Measurements from ENCODE around the gene MUC6. TPM values are rescaled to one million over a fixed set of nuclear protein-coding genes. Genes with fewer than 3 reads are reported as not detected.

MUC6 gene
- polyA plus RNA-seq, 1 donor: 0.15 TPM

GRCh38 chr11:972523-973211 is 63.9 kb downstream of the MUC6 start:
- WGBS (ENCODE audit: insufficient coverage, low lambda C conversion rate): no CpG with 5 or more reads among the region's 26 CpGs
- no peak for DNase-seq

GRCh38 chr11:971731-972365 is 64.7 kb downstream of the MUC6 start:
- Histone ChIP-seq H3K36me3 (ENCODE audit: control insufficient read depth, insufficient read depth, low read length) (peaks cover 68% of the 10 kb centered on the region), H3K9me3 (ENCODE audit: control insufficient read depth, low read depth, low read length) (no peaks in the 10 kb centered on the region), H3K27ac (ENCODE audit: low read length) (no peak overlapping the region), H3K27me3 (ENCODE audit: control insufficient read depth, insufficient read depth, low read length) (no peaks in the 10 kb centered on the region), H3K4me1 (ENCODE audit: control insufficient read depth, insufficient read depth, low read length) (peaks cover 5% of the 10 kb centered on the region), H3K4me3 (ENCODE audit: low read length) (no peak overlapping the region)
- WGBS (ENCODE audit: insufficient coverage, low lambda C conversion rate): no CpG with 5 or more reads among the region's 31 CpGs
- DNase-seq: no peak

More at GRCh38 chr11:972523-973211, 63.9 kb downstream of the MUC6 start:
- Histone ChIP-seq H3K4me3 (ENCODE audit: low read length) (no peak overlapping the region), H3K36me3 (ENCODE audit: control insufficient read depth, insufficient read depth, low read length) (peaks cover 76% of the 10 kb centered on the region), H3K9me3 (ENCODE audit: control insufficient read depth, low read depth, low read length) (no peaks in the 10 kb centered on the region), H3K4me1 (ENCODE audit: control insufficient read depth, insufficient read depth, low read length) (peaks cover 5% of the 10 kb centered on the region), H3K27me3 (ENCODE audit: control insufficient read depth, insufficient read depth, low read length) (no peaks in the 10 kb centered on the region), H3K27ac (ENCODE audit: low read length) (no peak overlapping the region)

- Histone ChIP-seq H3K9me3 (ENCODE audit: control insufficient read depth, low read depth, low read length) (no peaks in the 10 kb centered on the region), H3K36me3 (ENCODE audit: control insufficient read depth, insufficient read depth, low read length) (peaks cover 64% of the 10 kb centered on the region), H3K27ac (ENCODE audit: low read length) (no peak overlapping the region), H3K4me1 (ENCODE audit: control insufficient read depth, insufficient read depth, low read length) (peaks cover 2% of the 10 kb centered on the region), H3K27me3 (ENCODE audit: control insufficient read depth, insufficient read depth, low read length) (no peaks in the 10 kb centered on the region), H3K4me3 (ENCODE audit: low read length) (no peak overlapping the region)
- no peak for DNase-seq
- WGBS (ENCODE audit: insufficient coverage, low lambda C conversion rate): 100% methylated on average over 2 of the region's 12 CpGs
Observed at GRCh38 chr11:971092-971690, 65.3 kb downstream of the MUC6 start.

GRCh38 chr11:970319-970871 is 66.1 kb downstream of the MUC6 start:
- no peaks in the 10 kb centered on the region for H3K4me1 ChIP-seq (ENCODE audit: control insufficient read depth, insufficient read depth, low read length)
- no peak for DNase-seq
- H3K9me3 ChIP-seq (ENCODE audit: control insufficient read depth, low read depth, low read length): no peaks in the 10 kb centered on the region
- H3K27ac ChIP-seq (ENCODE audit: low read length): no peak overlapping the region
- H3K36me3 ChIP-seq (ENCODE audit: control insufficient read depth, insufficient read depth, low read length): peaks cover 63% of the 10 kb centered on the region
- no peak overlapping the region for H3K4me3 ChIP-seq (ENCODE audit: low read length)
- no peaks in the 10 kb centered on the region for H3K27me3 ChIP-seq (ENCODE audit: control insufficient read depth, insufficient read depth, low read length)
- WGBS (ENCODE audit: insufficient coverage, low lambda C conversion rate): no CpG with 5 or more reads among the region's 26 CpGs

GRCh38 chr11:969651-970205 is 66.8 kb downstream of the MUC6 start:
- H3K4me3 ChIP-seq (ENCODE audit: low read length): no peak overlapping the region
- no peak overlapping the region for H3K27ac ChIP-seq (ENCODE audit: low read length)
- H3K27me3 ChIP-seq (ENCODE audit: control insufficient read depth, insufficient read depth, low read length): no peaks in the 10 kb centered on the region
- DNase-seq: no peak
- peaks cover 57% of the 10 kb centered on the region for H3K36me3 ChIP-seq (ENCODE audit: control insufficient read depth, insufficient read depth, low read length)
- no CpG with 5 or more reads among the region's 9 CpGs for WGBS (ENCODE audit: insufficient coverage, low lambda C conversion rate)
- no peaks in the 10 kb centered on the region for H3K9me3 ChIP-seq (ENCODE audit: control insufficient read depth, low read depth, low read length)
- no peaks in the 10 kb centered on the region for H3K4me1 ChIP-seq (ENCODE audit: control insufficient read depth, insufficient read depth, low read length)

- no CpG with 5 or more reads among the region's 14 CpGs for WGBS (ENCODE audit: insufficient coverage, low lambda C conversion rate)
- Histone ChIP-seq H3K27me3 (ENCODE audit: control insufficient read depth, insufficient read depth, low read length) (no peaks in the 10 kb centered on the region), H3K4me3 (ENCODE audit: low read length) (no peak overlapping the region), H3K36me3 (ENCODE audit: control insufficient read depth, insufficient read depth, low read length) (peaks cover 53% of the 10 kb centered on the region), H3K27ac (ENCODE audit: low read length) (no peak overlapping the region), H3K9me3 (ENCODE audit: control insufficient read depth, low read depth, low read length) (no peaks in the 10 kb centered on the region), H3K4me1 (ENCODE audit: control insufficient read depth, insufficient read depth, low read length) (no peaks in the 10 kb centered on the region)
- no peak for DNase-seq
Observed at GRCh38 chr11:968822-969221, 67.7 kb downstream of the MUC6 start.

GRCh38 chr11:967995-968751 is 68.3 kb downstream of the MUC6 start:
- Histone ChIP-seq H3K4me3 (ENCODE audit: low read length) (no peak overlapping the region), H3K27ac (ENCODE audit: low read length) (no peak overlapping the region), H3K4me1 (ENCODE audit: control insufficient read depth, insufficient read depth, low read length) (no peaks in the 10 kb centered on the region), H3K36me3 (ENCODE audit: control insufficient read depth, insufficient read depth, low read length) (peaks cover 53% of the 10 kb centered on the region), H3K27me3 (ENCODE audit: control insufficient read depth, insufficient read depth, low read length) (no peaks in the 10 kb centered on the region), H3K9me3 (ENCODE audit: control insufficient read depth, low read depth, low read length) (no peaks in the 10 kb centered on the region)
- DNase-seq: no peak
- no CpG with 5 or more reads among the region's 31 CpGs for WGBS (ENCODE audit: insufficient coverage, low lambda C conversion rate)

GRCh38 chr11:965206-965775 is 71.2 kb downstream of the MUC6 start:
- Histone ChIP-seq H3K4me1 (ENCODE audit: control insufficient read depth, insufficient read depth, low read length) (no peaks in the 10 kb centered on the region), H3K9me3 (ENCODE audit: control insufficient read depth, low read depth, low read length) (no peaks in the 10 kb centered on the region), H3K27me3 (ENCODE audit: control insufficient read depth, insufficient read depth, low read length) (no peaks in the 10 kb centered on the region), H3K36me3 (ENCODE audit: control insufficient read depth, insufficient read depth, low read length) (peaks cover 42% of the 10 kb centered on the region), H3K27ac (ENCODE audit: low read length) (no peak overlapping the region), H3K4me3 (ENCODE audit: low read length) (no peak overlapping the region)
- DNase-seq: no peak
- WGBS (ENCODE audit: insufficient coverage, low lambda C conversion rate): 100% methylated on average over 3 of the region's 13 CpGs

- no peaks in the 10 kb centered on the region for H3K4me1 ChIP-seq (ENCODE audit: control insufficient read depth, insufficient read depth, low read length)
- no peak for DNase-seq
- peaks cover 43% of the 10 kb centered on the region for H3K36me3 ChIP-seq (ENCODE audit: control insufficient read depth, insufficient read depth, low read length)
- H3K27ac ChIP-seq (ENCODE audit: low read length): no peak overlapping the region
- no CpG with 5 or more reads among the region's 7 CpGs for WGBS (ENCODE audit: insufficient coverage, low lambda C conversion rate)
- no peaks in the 10 kb centered on the region for H3K27me3 ChIP-seq (ENCODE audit: control insufficient read depth, insufficient read depth, low read length)
- H3K4me3 ChIP-seq (ENCODE audit: low read length): no peak overlapping the region
- peaks cover 3% of the 10 kb centered on the region for H3K9me3 ChIP-seq (ENCODE audit: control insufficient read depth, low read depth, low read length)
Observed at GRCh38 chr11:963852-964251, 72.7 kb downstream of the MUC6 start.

Measured in large intestine (tissue), 3 donors.